ENCODE results near the gene ZNHIT6.

Gene ZNHIT6

GRCh38 chr1:85605484-85606413 lies 102.5 kb downstream of the ZNHIT6 start:
- TF ChIP-seq, protein P1, sequence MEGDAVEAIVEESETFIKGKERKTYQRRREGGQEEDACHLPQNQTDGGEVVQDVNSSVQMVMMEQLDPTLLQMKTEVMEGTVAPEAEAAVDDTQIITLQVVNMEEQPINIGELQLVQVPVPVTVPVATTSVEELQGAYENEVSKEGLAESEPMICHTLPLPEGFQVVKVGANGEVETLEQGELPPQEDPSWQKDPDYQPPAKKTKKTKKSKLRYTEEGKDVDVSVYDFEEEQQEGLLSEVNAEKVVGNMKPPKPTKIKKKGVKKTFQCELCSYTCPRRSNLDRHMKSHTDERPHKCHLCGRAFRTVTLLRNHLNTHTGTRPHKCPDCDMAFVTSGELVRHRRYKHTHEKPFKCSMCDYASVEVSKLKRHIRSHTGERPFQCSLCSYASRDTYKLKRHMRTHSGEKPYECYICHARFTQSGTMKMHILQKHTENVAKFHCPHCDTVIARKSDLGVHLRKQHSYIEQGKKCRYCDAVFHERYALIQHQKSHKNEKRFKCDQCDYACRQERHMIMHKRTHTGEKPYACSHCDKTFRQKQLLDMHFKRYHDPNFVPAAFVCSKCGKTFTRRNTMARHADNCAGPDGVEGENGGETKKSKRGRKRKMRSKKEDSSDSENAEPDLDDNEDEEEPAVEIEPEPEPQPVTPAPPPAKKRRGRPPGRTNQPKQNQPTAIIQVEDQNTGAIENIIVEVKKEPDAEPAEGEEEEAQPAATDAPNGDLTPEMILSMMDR (IDR thresholded peaks at IDR 0.05; ENCODE audit: insufficient read depth, low read depth, low read length, missing control alignments): no peak
- peak; percentile 8 for DNase-seq (ENCODE audit: low read depth)
- H3K4me3 ChIP-seq (ENCODE audit: low read length): no peak overlapping the region

DNA sequence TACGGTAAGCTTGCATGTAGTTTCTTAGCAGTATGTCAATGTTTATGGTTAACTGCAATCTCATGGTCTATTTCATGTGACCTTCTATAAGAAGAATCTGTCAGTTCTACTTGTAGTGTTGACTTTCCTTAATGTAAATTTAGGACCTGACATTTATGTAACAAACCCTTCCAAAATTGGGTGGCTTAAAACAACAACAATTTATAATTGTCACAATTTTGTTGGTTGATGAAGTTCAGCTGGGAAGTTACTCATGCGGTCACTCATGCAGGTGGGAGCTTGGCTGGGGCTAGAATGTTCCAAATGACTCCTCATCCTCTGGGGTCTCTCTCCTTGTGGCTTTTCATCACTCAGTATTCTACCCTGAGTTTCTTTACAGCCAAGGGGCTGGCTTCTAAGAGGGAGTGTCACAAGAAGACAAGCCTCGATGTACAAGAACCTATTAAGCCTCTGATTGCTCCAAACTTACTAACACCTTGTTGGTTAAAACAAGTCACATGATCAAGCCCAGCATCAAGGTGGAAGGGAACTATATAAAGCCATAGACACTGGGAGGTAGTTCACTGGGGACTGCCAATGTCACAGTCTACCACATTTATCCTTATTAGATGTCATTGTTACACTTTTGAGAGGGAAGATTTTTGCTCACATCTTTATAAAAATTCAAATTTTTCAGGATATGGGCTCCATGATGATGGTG lies 103.8 kb downstream of the ZNHIT6 start:
- TF ChIP-seq, protein P1 (IDR thresholded peaks at IDR 0.05; ENCODE audit: insufficient read depth, low read depth, low read length, missing control alignments): no peak
- no peak overlapping the region for H3K4me3 ChIP-seq (ENCODE audit: low read length)
- no peak for DNase-seq (ENCODE audit: low read depth)

DNA sequence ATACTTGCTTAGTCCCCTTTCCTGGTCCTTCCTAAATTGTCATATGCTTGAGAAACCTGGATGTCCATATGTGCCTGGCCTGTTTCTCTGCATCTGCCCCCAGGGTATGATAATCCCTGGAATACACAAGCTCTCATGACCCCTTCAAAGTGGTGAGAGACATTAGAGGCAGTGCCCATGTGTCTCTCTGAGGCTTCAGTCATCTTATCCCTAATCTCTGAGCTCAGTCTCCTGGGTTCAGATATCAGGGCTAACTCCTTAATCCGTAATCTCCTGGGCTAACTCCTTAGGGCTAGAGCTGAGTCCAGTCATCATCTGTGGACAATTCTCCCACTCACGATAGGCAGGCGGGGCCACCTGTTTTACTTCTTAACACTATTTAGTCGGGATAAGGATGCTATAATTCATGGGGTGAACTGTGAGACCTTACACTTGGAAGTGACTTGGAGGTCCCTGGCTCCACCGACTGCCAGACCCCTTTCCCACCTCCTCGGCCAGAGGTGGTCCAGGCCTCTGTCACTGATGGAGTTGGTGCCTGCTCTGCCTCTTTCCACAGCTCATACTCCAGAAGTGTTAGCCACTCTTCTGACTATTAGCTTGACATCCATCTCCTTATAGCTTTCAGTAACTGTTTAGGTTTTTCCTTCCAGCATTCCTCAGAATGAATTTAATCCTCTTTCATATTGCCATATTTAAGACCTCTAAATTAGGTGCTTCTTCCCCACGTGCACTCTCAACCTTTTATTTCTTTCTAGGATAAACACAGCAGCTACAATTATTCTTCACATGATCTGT lies 105.0 kb downstream of the ZNHIT6 start:
- H3K4me3 ChIP-seq (ENCODE audit: low read length): no peak overlapping the region
- DNase-seq (ENCODE audit: low read depth): no peak
- TF ChIP-seq, protein P1 (IDR thresholded peaks at IDR 0.05; ENCODE audit: insufficient read depth, low read depth, low read length, missing control alignments): no peak

DNA sequence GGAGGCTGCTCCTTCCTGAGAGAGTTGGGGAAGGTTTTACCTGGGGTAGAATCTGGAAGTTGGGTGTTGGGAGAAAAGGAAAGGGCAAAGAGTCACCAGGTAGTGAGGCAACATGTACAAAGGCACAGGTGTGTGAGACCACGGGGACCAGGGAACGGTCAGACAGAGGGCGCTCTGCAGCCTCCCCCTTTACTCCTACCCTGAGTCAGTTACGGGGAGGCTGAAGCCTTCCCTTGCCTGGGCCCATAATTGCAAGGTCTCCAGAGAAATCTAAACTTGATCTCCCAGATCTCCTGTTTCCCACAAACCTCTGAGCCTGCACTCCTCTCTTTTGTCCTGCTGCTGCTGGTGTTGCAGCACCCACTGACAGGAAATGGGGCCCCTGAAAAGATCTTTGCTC lies 105.7 kb downstream of the ZNHIT6 start:
- TF ChIP-seq, protein P1 (IDR thresholded peaks at IDR 0.05; ENCODE audit: insufficient read depth, low read depth, low read length, missing control alignments): no peak
- DNase-seq (ENCODE audit: low read depth): no peak
- H3K4me3 ChIP-seq (ENCODE audit: low read length): no peak overlapping the region

GRCh38 chr1:85601901-85602300 lies 106.3 kb downstream of the ZNHIT6 start:
- DNase-seq (ENCODE audit: low read depth): no peak
- TF ChIP-seq, protein P1 (IDR thresholded peaks at IDR 0.05; ENCODE audit: insufficient read depth, low read depth, low read length, missing control alignments): no peak
- no peak overlapping the region for H3K4me3 ChIP-seq (ENCODE audit: low read length)

DNA sequence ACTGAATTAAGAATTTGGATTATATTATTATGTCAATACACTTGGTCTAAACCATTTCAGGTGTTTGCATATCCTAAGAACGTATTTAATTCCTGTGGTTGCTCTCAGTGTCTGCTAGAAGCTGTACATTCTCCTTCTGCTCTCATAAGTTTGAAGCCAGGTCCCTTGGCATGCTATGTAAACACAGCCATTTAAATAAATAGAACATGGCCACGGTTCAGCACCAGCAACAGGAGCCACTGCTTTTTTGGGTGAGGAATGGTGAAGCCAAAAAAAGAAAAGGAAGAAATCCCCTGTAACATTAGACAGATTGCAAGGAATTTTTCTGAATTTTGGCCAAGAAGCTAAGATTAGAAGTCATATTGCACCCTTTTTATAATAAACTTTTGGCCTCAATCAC lies 108.6 kb downstream of the ZNHIT6 start:
- no peak for DNase-seq (ENCODE audit: low read depth)
- no peak overlapping the region for H3K4me3 ChIP-seq (ENCODE audit: low read length)
- TF ChIP-seq, protein P1 (IDR thresholded peaks at IDR 0.05; ENCODE audit: insufficient read depth, low read depth, low read length, missing control alignments): no peak
